ENCODE results near the gene VAX1.

- TF ChIP-seq EZH2 (IDR thresholded peaks at IDR 0.05; ENCODE audit: insufficient read depth, poor library complexity, severe bottlenecking) (no peak), EZH2phosphoT487 (IDR thresholded peaks at IDR 0.05; ENCODE audit: insufficient read depth, low read depth) (no peak)
Observed at GRCh38 chr10:117178190-117178589, 40.1 kb upstream of the VAX1 start.

All from GM23248 (cell line).